Gastroesophageal sphincter (tissue), 3 donors: ENCODE data around the gene KIF3A.

ENCODE experiments used
- EP300 ChIP-seq: sonication (generic); formaldehyde crosslinking; IDR thresholded peaks from one replicate; pipeline ENCODE4 v1.6.1; 2017; ENCODE audit warnings: antibody characterized with exemption, mild to moderate bottlenecking
- POLR2A ChIP-seq, 2 donors: fragments of 450-650 bp; IDR thresholded peaks; one replicate each; pipeline ENCODE4 v1.6.1; 2017; ENCODE audit warnings: antibody characterized with exemption in 2 of 2, mild to moderate bottlenecking in 2 of 2, moderate library complexity in 1 of 2
- POLR2AphosphoS5 ChIP-seq: sonication (generic); formaldehyde crosslinking; IDR thresholded peaks from one replicate; pipeline ENCODE4 v1.6.1; 2017; ENCODE audit warnings: antibody characterized with exemption
- TF ChIP-seq, protein P1 (sequence below), 4 experiments: fragments of 200-600 bp in 2 of 4; fragments of 450-650 bp in 2 of 4; sonication (generic) in 1 of 4; IDR thresholded peaks; one replicate each; pipeline ENCODE4 v1.5.1; 2017 to 2019; ENCODE audit warnings: antibody characterized with exemption in 4 of 4, mild to moderate bottlenecking in 2 of 4, moderate library complexity in 2 of 4

DNA sequence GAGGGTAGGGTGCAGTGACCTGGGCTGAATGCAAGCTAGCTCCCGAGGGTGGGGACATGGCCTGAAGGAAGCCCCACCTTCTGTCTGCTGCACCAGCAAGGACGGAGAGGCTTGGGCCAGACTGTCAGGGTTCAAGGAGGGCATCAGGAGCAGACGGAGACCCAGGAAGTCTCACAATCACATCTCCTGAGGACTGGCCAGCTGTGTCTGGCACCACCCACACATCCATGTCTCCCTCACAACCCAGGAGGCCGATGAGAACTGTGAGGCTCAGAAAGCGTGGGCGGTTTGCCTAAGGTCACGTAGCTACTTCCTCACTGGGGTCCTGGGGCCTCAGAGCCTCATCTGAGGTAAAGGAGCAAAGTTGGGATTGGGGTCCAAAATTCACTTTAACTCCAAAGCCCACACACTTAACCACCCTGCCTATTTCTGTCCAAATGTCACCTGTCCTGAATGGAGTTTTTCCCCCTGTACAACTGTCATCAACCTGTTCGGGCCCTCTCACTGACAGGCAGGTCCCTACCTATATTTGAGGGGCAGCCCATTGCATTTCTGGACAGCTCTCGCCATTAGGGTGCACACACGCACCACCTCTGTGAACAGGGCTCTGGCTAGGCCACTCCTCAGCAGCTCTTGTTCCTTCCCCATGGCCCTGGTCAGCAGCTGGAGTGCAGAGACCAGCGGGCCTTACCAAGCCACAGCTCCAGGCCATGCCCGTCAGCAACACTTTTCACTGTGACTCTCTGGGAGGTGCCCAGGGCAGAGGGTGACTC lies 75.9 kb downstream of the KIF3A start:
- TF ChIP-seq, protein P1, sequence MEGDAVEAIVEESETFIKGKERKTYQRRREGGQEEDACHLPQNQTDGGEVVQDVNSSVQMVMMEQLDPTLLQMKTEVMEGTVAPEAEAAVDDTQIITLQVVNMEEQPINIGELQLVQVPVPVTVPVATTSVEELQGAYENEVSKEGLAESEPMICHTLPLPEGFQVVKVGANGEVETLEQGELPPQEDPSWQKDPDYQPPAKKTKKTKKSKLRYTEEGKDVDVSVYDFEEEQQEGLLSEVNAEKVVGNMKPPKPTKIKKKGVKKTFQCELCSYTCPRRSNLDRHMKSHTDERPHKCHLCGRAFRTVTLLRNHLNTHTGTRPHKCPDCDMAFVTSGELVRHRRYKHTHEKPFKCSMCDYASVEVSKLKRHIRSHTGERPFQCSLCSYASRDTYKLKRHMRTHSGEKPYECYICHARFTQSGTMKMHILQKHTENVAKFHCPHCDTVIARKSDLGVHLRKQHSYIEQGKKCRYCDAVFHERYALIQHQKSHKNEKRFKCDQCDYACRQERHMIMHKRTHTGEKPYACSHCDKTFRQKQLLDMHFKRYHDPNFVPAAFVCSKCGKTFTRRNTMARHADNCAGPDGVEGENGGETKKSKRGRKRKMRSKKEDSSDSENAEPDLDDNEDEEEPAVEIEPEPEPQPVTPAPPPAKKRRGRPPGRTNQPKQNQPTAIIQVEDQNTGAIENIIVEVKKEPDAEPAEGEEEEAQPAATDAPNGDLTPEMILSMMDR (IDR thresholded peaks at IDR 0.05) = no peak
- TF ChIP-seq POLR2AphosphoS5 (no peak), POLR2A (IDR thresholded peaks at IDR 0.05) (no peak), EP300 (no peak)
